GM20000 (cell line): Measurements from ENCODE around the gene RAP1GDS1.
"Not testable (repeated sequence)": the region's sequence is repeated elsewhere in the genome, so short reads cannot be mapped to it uniquely, and the experiment has no call there.

Source experiments
- DNase-seq: peaks from one replicate; pipeline ENCODE4 v3.0.0; 2012; ENCODE audit warnings: low spot score
- TF ChIP-seq, protein P1 (sequence below): IDR thresholded peaks from 2 replicates; pipeline ENCODE4 v1.5.1; 2012; ENCODE audit warnings: mild to moderate bottlenecking, control low read depth; ENCODE audit errors: extremely low read depth, missing control alignments

Gene RAP1GDS1

DNA sequence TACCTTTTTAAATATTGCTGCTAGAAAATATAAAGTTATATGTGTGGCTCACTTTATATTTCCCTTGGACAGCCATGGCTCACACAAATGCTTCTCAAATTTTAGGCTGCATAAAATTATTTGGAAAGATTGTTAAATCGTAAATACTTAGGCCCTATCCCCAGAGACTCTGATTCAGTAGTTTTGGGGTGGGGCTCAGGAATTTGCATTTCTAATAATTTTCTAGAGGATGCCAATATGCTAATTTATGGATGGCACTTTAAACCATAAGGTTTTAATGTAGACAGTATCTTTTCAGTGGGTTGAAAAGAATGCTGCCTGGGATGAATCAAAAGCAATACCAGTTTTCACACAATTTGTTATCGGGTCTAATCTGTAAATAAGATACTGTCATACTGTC, 49.7 kb downstream of the RAP1GDS1 start:
- no peak for DNase-seq
- TF ChIP-seq, protein P1, sequence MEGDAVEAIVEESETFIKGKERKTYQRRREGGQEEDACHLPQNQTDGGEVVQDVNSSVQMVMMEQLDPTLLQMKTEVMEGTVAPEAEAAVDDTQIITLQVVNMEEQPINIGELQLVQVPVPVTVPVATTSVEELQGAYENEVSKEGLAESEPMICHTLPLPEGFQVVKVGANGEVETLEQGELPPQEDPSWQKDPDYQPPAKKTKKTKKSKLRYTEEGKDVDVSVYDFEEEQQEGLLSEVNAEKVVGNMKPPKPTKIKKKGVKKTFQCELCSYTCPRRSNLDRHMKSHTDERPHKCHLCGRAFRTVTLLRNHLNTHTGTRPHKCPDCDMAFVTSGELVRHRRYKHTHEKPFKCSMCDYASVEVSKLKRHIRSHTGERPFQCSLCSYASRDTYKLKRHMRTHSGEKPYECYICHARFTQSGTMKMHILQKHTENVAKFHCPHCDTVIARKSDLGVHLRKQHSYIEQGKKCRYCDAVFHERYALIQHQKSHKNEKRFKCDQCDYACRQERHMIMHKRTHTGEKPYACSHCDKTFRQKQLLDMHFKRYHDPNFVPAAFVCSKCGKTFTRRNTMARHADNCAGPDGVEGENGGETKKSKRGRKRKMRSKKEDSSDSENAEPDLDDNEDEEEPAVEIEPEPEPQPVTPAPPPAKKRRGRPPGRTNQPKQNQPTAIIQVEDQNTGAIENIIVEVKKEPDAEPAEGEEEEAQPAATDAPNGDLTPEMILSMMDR = no peak

- TF ChIP-seq, protein P1 = no peak
- no peak for DNase-seq
Measured at GRCh38 chr4:98311656-98312055, 50.5 kb downstream of the RAP1GDS1 start.

DNA sequence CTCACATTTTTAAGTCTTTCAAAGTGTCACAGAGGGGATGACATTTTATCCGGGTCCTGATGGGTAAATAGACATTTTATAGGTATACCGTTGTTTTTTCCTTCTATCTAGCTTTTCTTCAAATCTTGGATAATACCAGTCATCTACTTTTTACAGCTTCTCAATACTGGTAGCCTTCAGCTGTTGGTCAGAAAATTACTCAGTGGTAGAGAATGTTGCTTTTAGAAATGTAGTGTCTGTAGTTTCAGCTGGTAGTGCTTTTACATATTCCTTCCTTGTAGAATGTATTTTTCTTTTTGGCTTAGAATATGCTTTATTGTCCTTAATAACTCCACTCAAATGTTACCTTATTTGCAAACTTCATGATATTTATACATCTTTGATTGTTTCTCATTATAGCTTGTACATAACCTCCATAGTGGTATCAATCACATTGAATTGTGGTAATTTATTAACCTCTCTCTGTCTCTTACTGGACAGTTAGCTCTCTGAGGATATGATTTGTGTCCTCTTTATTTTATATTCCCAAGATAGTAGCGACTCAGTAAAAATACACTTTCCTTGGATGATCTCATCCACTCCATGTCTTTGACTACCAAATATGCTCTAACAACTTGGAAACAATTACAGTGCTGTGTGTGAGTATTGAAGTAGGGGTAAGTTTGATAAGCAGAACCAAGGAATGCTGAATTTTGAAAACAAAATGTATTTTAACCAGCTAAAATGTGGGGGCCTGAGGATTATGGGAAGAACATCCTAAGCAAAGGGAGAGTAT, 53.8 kb downstream of the RAP1GDS1 start:
- TF ChIP-seq, protein P1 = no peak
- no peak for DNase-seq

- no peak for DNase-seq
- TF ChIP-seq, protein P1 = no peak
Measured at GRCh38 chr4:98318521-98318920, 57.3 kb downstream of the RAP1GDS1 start.

DNA sequence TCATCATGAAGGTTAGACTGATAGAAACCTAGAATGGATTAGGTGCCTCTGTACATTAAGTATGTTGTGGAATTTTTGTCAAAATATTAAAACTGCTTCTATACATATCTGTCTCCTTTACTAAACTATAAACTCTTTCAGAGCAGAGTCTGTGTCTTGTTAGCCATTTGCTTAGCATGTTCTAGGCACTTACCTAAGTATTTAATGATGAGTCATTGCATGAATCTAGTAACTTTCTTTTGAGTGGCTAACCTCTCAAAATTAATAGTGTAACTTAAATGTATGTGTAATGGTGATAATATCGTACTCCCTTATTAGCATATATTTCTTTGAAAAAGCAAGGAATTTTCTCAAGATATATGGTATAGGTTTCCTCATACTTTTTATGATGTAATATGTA, 57.8 kb downstream of the RAP1GDS1 start:
- DNase-seq = no peak
- TF ChIP-seq, protein P1 = no peak

DNA sequence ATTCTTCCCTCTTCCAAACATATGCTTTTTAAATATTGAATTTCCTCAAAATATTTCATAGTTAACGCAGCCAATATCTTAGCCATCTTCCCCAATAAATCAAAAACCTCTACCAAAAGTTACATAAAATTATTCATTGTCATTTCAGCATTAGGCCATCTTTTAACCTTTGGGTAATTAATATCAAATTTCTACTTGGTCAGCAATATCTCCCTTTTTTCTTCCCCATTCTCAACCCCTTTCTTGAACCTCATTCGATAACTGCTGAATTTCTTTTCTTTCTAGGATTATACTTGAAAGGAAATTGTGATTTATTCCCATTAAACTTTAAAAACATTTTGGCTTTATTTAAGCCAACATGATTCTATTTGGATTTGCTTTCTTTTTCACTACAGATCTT, 65.0 kb downstream of the RAP1GDS1 start:
- TF ChIP-seq, protein P1 = no peak

DNA sequence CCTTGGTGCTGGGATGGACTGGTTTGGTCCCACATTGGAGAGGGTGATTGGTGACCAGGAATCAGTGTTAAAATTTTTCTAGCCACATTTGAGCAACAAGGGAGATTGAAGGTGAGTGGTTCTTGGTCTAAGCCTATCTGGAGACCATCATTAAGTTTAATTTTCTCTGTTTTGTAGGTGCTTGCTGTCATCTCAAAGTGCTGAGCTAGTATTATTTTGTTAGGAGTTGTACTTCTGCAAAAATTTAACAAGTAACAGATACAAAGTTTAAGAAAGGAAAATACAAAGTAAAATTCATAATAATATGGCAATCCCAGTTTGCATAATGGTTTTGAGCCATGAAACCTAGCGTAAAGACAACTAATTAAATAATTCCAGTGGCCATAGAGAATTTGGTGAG, 66.5 kb downstream of the RAP1GDS1 start:
- no peak for DNase-seq
- TF ChIP-seq, protein P1 = no peak

More for the DNA sequence above, 65.0 kb downstream of the RAP1GDS1 start:
- DNase-seq = no peak

DNA sequence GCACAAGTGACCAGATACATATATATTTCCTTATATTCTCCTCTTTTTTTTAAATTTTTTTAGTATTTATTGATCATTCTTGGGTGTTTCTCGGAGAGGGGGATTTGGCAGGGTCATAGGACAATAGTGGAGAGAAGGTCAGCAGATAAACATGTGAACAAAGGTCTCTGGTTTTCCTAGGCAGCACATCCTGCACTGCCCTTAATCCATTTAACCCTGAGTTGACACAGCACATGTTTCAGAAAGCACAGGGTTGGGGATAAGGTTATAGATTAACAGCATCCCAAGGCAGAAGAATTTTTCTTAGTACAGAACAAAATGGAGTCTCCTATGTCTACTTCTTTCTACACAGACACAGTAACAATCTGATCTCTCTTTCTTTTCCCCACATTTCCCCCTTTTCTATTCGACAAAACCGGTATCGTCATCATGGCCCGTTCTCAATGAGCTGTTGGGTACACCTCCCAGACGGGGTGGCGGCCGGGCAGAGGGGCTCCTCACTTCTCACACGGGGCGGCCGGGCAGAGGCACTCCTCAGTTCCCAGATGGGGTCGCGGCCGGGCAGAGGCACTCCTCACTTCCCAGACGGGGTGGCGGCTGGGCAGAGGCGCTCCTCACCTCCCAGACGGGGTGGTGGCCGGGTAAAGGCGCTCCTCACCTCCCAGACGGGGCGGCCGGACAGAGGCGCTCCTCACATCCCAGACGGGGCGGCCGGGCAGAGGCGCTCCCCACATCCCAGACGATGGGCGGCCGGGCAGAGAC, 68.9 kb downstream of the RAP1GDS1 start:
- DNase-seq = not testable (repeated sequence)
